HG03565 (cell line): ENCODE results near the gene LRMDA.

Experiments
- ATAC-seq: cut with Tn5 transposase; IDR thresholded peaks from one replicate; pipeline ENCODE4 v1.9.1; 2021; ENCODE audit warnings: mild to moderate bottlenecking, moderate library complexity; ENCODE audit not compliant: unreplicated experiment

Gene LRMDA

GRCh38 chr10:76395251-76395650 lies 963.8 kb downstream of the LRMDA start:
- ATAC-seq, result no peak

DNA sequence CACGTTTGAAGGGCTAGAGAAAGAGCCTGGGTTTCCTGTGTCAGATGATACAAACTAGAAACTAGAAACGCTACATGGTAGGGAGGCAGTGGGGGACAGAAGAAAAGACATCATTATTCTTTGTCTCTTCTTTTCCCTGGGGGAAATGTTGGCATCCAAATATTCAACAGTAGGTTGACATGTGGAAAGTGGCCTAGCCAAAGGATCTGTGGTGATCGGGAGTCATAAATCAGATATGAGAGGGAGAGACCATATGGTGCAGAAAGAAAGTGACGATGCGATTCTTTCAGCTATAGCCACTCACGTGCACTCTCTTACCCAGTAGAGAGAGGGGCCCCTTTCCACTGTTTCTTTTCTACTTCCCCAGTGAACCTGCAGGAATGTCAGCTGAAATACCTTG lies 964.7 kb downstream of the LRMDA start:
- ATAC-seq, result no peak

DNA sequence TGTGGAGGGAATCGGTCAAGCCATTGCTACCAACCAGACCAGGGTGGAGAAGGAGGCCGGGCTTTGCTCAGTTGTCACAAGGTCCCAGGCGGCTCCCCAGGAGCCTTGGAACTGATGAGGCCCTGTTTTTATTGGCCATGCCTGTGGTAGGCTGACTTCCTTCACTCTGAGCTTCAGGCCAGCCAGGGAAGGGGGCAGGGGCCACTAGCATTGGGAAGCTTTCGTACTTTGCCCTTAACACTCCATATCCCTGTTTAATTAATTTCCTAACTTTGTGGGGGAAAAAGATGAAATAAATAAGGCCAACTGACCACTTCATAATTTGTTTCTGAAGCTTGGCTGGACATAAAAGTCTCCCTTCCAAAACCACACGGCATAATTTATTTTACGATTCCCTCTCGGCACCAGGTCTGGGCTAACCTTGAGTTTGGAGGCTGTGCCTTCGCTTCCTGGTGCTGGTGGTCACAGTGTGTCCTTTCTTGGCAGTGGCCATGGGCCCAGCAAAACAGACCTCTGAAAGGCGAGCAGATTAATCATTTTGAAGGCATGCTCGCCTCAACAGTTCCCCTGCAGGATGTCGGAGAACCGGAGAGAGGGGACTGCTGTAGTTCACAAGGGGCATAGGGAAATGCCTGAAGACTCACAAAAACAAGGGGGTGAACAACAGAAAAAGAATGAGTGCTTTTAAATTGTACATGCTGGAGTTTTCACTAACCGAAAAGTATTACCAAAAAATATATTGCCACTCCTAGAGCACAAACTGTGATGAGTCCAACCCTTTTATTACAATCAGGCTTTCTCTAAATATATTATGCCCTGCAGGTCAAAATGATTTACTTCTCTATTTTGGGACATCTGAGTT lies 966.0 kb downstream of the LRMDA start:
- ATAC-seq, result no peak

DNA sequence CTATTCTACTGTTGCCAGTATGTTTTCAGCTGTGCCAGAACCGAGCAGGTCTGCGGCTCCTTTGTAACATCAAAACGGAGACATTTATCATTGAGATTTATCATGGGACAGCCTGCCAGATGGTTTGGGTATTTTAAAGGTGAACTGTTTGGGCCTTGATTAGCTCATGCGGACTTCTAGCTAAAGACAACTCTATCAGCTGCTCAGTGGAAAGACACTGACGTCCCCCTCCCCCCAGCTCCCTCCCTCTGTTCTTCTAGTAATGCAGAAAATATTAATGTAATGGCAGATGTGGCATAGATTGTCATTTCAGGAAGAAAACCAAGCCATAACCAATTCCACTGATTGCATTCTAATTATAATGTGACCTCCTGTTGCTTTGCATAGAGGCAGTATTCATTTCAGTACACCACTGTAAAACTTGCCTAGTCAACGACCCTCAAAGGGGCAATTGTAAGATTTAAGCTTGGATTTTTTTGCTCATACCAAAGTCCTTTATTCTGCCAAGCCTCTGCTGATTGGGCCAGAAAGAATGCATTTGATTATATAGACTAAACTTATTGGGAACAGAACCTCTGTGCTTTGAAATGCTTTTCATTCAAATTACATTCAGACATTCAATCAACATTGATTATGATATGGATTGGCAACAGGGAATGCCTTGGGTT lies 966.8 kb downstream of the LRMDA start:
- no peak for ATAC-seq

- ATAC-seq, result no peak
Observed at GRCh38 chr10:76399226-76399625, 967.8 kb downstream of the LRMDA start.

- ATAC-seq, result no peak
Observed at GRCh38 chr10:76401006-76401405, 969.6 kb downstream of the LRMDA start.

DNA sequence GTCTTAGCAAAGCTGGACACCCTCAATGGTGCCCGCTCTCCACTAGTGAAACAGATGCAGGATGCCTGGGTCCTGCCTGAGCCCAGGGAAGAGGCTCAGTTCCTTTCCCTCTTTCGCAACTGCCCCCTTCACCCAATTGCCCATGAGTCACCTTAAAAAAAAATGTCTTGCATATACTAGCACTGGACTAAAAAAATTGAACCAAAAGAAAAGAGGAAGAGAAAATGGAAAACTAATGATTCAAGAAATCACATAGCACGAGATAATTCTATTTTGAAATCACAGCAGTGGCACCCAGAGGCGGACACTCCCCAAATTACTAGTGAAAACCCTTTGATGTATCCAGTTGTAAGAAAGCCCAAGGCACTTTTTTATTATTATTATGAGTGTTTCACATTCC lies 972.5 kb downstream of the LRMDA start:
- ATAC-seq, result no peak

GRCh38 chr10:76404531-76404930 lies 973.1 kb downstream of the LRMDA start:
- ATAC-seq, result no peak

GRCh38 chr10:76405922-76406321 lies 974.5 kb downstream of the LRMDA start:
- no peak for ATAC-seq

- no peak for ATAC-seq
Observed at GRCh38 chr10:76408646-76409045, 977.2 kb downstream of the LRMDA start.

GRCh38 chr10:76411729-76412435 lies 980.5 kb downstream of the LRMDA start:
- ATAC-seq, result no peak

DNA sequence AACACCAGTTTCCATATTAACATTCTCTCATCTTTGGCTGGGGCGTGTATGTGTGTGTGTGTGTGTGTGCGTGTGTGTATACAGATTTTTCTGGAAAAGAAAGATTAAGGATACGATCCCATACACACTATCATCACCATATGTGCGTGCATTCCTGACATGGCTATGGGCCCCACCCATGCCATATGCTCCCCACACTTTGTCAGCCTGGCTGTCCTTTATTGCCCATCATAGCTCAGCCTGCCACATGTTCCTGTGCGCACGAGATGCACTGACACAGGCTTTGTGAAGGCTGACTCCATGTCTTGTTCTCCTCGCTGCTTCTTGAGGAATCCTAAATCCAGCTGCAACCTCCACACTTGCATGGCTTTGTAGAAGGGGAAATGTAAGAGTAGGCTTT lies 984.1 kb downstream of the LRMDA start:
- ATAC-seq, result no peak

GRCh38 chr10:76416642-76417041 lies 985.2 kb downstream of the LRMDA start:
- no peak for ATAC-seq

DNA sequence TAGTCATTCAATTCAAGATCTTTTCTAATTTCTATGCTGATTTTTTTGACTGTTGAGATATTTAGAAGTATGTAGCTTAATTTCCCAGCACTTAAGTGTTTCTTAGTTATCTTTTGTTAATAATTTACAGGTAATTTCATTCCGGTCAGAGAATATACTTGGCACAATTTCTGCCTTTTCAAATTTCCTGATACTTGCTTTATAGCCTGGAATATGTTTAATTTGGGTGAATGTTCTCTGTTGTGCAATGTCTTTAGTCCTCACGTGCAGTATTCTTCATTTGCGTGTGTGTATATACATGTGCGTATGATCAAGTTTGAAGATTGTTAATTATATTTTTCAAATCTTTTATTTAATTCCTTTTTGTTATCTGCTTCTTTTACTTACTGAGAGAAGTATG lies 989.3 kb downstream of the LRMDA start:
- no peak for ATAC-seq

GRCh38 chr10:76422769-76423168 lies 991.3 kb downstream of the LRMDA start:
- ATAC-seq, result no peak

DNA sequence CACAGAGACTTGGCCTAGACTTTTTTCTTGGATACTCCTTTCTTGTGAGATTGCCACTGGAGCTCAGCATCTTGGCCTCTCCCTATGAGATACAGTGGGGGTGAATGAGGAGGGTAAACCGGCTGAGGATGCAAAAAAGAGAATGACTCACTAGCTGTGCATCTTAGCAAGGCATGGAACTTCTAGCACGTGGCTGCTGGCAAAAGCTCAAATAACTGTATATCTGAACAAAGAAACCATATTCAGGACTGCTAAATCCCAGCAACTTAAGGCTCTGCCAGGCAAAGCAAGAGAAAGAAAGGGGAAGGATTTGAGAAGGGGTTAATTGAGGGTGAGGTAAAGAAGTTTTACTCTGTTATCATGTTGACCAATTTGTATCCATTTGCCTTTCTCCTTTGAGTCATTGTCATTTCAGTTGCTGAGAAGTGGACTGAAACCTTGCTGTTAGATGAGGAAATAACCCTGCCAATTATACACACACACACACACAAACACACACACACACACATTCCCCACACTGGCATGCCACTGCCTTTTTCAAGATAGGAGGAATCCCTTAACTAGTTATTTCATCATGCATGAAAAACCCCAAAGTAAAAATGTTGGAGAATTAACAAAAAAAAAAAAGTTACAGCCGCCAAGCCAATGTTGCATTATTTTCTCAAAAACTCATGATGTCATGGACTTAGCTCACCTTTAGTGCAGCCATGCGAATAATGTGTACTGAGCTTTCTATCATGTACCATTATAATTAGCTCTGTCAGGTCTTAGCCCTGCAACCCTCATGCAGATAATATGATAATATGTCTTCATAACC lies 997.3 kb downstream of the LRMDA start:
- ATAC-seq, result no peak

DNA sequence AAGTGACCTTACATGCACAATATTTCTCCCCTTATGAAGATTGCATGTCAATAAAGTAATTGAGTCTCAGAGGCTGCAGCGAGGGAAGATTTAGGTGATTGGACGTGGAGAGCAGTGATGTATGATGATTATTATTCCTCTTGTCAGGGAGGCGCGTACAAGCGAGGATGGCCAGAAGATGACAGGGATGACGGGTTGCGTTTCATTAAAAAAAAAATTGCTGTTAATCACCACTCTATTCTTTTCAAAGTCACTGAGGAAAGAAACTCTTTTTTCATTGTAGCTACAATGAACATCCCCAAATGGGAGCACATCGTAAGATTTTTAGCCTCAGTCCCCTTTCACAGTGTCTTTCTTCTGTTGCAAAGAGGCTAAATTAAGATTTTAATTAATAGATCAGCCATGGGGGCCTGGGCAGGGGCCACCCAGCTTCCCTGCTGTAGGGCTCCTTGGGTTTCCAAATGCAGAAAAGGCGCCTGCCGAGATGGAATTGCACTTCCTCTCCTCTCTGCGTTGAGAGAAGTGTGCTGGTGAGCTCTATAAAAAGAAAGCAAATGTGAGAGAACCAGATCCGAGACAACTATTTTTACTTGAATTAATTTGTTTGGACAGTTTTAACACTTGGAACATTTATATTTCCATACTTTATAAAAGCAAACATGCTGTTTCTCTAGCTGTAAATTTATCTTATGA lies 998.1 kb downstream of the LRMDA start:
- no peak for ATAC-seq

DNA sequence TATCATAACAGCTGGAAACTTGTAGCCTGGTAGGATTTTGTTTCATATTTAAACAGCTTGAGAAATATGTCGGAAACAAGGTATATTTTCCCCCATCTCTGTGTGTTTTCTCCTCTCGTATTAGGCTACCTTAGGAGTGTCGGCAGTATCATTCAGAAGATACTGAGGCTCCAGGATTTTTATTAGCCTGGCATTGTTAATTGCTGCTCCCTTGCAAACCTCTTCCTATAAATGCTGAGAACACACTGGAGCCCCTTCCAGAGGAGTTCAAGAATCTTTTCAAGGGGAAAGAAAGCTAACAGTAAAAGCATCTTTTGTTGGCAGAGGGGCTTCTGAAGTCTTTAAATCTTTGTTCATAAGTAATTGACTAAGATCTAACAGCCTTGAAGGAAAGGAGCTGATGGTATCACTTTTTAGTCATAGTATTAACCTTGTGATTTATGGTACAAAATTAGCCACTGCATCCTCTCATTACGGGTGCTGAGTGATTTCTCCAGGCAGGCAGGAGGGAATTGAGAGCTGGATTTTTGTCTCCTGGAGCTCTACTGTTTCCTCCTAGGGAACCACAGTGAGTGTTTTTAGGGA lies 998.7 kb downstream of the LRMDA start:
- ATAC-seq, result no peak

- ATAC-seq, result no peak
Observed at GRCh38 chr10:76432016-76433012, 1000.9 kb downstream of the LRMDA start.
